ENCODE results near the gene BCL2.

BCL2 gene

DNA sequence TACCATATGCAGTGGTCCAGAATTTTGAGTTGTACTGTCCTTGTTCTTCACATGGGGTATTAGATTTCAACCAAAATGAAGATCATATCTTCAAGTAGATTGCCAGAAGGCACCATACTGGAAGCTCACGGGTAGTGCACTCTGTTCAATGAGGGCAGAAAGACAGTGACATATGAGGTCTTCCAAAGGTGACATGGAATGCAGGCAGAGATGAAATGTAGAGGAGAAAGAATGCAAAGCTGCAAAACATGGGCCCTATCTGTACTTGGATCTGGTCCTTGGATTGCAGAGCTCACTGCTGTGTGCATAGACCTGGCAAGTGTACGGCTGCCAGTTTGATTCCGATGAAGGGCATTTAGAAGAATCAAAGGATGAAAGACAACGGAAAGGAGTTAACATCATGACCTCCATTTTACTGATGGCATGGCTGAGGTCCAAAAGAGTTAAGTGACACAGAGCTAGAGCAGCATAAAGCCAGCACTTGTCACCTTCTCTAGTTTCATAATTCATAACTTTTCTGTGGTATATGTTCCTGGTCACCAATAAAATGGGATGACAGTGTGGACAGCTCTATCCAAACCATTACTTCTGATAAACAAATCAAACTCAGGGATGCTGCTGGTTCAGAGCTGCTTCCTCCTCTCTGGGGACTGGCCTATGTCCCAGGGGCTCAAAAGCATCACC lies 64.7 kb downstream of the BCL2 start:
- H3K4me1 Mint-ChIP-seq, result peaks cover 68% of the 10 kb centered on the region
- peaks cover 10% of the 10 kb centered on the region for H3K9me3 Mint-ChIP-seq
- no peak overlapping the region for H3K4me3 Mint-ChIP-seq
- H3K27me3 Mint-ChIP-seq, result no peaks in the 10 kb centered on the region
- H3K27ac Mint-ChIP-seq, result peak overlapping the region; percentile 34
- H3K36me3 Mint-ChIP-seq (ENCODE audit: low read depth), result peaks cover 55% of the 10 kb centered on the region
- ATAC-seq (no peak), DNase-seq (no peak)

DNA sequence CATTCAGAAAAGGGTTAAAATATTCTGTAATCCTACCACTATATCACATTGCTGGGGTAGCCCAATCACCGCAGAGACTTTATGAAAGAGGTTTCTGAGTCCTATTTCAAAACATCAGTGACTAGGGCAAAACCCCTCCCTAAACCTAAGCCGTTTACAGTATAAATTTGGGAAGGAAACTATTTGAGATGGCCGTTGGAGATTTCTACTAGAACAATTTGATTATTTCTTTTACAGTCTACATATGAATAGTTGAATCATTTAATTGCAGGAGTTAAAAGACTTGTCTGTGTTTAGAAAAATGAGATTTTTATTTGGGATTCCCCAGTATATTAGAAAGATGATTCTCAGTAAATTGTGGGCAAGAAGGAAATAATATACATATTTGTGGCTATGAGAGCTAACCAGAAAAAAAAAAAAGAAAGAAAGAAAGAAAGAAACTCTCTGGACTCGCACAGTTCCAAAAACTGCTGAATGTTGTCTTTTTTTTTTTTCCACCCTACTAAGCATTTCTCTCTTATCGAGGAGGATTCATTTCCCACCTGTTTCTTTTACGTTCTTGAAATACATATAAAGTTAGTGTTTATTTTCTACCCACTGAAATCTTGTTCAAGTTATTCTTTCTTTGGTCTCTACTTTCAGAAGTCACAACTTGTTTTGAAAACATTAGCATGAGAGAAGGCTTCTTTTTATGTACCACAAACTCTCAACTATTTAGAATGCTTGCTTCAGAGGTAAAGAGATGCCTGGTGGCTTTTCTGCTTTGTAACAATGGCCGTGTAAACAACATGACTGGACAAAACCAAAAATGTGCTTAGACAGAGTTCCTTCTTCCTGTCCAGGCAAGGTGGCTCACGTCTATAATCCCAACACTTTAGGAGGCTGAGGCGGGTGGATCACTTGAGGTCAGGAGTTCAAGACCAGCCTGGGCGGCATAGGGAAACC lies 65.9 kb downstream of the BCL2 start:
- Mint-ChIP-seq H3K27me3 (no peaks in the 10 kb centered on the region), H3K27ac (peak overlapping the region; percentile 74), H3K4me1 (peaks cover 67% of the 10 kb centered on the region), H3K9me3 (peaks cover 13% of the 10 kb centered on the region), H3K4me3 (peak overlapping the region; percentile 44), H3K36me3 (ENCODE audit: low read depth) (peaks cover 57% of the 10 kb centered on the region)
- DNase-seq (no peak), ATAC-seq (no peak)

DNA sequence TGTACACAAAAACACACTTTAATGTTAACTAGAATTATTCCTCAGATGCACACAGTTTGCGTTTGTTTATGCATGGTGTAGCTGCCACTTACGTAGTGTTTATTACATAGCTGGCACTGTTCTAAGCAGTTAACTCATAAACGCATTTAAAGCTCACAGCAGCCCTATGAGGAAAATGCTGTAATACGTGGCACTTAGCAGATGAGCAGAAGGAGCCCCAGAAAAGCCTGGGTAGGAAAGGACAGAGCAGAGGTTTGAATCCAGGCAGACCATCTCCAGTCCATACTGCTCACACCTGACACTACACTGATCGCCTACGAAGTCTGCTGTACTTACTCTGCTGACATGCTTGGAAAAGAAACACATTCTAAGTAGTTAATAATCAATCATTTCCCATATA lies 66.6 kb downstream of the BCL2 start:
- peaks cover 63% of the 10 kb centered on the region for H3K4me1 Mint-ChIP-seq
- H3K9me3 Mint-ChIP-seq, result peaks cover 13% of the 10 kb centered on the region
- peak overlapping the region; percentile 74 for H3K27ac Mint-ChIP-seq
- H3K4me3 Mint-ChIP-seq, result no peak overlapping the region
- no peak for ATAC-seq
- H3K36me3 Mint-ChIP-seq (ENCODE audit: low read depth), result peaks cover 60% of the 10 kb centered on the region
- DNase-seq, result no peak
- H3K27me3 Mint-ChIP-seq, result no peaks in the 10 kb centered on the region

DNA sequence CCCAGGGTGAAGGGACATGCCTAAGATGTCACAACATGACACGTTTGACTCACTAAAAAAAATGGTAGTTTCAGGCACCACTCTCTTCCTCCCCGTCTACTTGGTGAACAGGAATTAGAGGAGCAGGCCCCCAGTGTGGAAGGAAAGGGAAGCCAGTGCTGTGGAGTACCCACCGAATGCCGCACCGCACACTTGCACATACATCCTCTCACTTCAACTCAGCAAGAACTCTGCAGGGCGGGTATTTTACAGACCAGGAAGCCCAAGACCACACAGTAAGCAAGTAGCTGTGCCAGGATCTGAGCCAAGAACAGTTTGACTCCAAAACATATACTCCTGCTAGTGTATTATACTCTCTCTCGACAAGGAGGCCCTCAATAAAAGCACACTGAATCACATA lies 69.8 kb downstream of the BCL2 start:
- no peak for DNase-seq
- peak; percentile 72 for ATAC-seq
- Mint-ChIP-seq H3K36me3 (ENCODE audit: low read depth) (peaks cover 48% of the 10 kb centered on the region), H3K9me3 (peaks cover 16% of the 10 kb centered on the region), H3K4me1 (peaks cover 45% of the 10 kb centered on the region), H3K27ac (peak overlapping the region; percentile 74), H3K27me3 (no peaks in the 10 kb centered on the region), H3K4me3 (no peak overlapping the region)

DNA sequence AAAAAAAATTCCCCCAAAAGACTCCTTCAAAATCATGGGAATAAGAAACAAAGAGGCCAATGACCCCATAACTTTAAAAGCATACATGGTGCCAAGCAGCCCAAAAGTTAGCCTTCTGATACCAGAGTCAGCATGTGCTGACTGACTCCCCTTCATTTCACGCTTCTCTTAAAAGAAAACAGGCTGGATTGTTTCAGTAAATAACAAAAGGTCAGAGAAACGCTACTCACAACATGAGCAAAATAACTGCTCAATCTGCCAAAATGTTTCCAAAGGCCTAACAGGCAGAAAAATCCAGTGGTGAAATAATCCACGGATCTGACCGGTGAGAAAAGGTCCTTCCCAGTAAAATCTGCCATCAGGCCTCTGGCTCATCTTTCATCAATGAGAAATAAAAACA lies 71.6 kb downstream of the BCL2 start:
- H3K4me1 Mint-ChIP-seq, result peaks cover 34% of the 10 kb centered on the region
- no peak overlapping the region for H3K27ac Mint-ChIP-seq
- no peaks in the 10 kb centered on the region for H3K27me3 Mint-ChIP-seq
- H3K4me3 Mint-ChIP-seq, result no peak overlapping the region
- DNase-seq (no peak), ATAC-seq (no peak)
- H3K36me3 Mint-ChIP-seq (ENCODE audit: low read depth), result peaks cover 42% of the 10 kb centered on the region
- peaks cover 13% of the 10 kb centered on the region for H3K9me3 Mint-ChIP-seq

DNA sequence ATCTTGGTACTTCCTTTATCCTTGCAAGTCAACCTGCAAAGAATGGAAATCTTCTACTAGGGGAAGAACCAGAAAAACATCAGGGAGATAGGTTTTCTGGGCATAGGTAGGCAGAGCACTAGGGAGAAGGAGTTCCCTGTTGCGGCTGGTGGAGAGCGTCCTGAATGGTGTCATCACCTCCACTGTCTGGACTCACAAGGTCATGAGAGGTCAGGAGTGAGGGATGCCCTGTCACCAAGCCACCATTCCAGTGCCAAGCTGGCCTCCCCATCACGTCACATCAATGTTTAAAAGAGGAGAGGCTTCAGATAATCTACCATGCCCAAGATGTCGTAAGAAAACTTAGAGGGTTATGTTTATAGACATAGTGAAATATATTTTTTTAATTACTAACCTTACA lies 72.1 kb downstream of the BCL2 start:
- DNase-seq (no peak), ATAC-seq (no peak)
- peaks cover 11% of the 10 kb centered on the region for H3K9me3 Mint-ChIP-seq
- no peak overlapping the region for H3K27ac Mint-ChIP-seq
- no peak overlapping the region for H3K4me3 Mint-ChIP-seq
- peaks cover 40% of the 10 kb centered on the region for H3K36me3 Mint-ChIP-seq (ENCODE audit: low read depth)
- H3K27me3 Mint-ChIP-seq, result no peaks in the 10 kb centered on the region
- peaks cover 32% of the 10 kb centered on the region for H3K4me1 Mint-ChIP-seq

DNA sequence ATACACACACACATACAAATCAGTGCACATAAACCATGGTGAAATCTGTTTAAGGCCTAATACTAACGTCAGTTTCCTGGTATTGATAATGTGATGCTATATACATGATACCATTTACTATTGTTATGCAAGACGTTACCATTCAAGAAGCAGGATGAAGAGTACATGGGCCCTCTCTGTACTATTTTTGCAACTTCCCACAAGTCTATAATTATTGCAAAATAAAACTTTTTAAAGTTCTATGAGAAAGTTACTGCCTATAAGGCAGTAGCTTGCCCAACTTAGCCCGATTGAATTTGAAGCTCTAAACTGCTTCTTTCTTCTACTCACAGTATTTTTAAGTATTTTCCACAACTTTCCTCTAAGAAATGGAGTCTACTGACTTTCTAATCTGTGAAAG lies 74.0 kb downstream of the BCL2 start:
- Mint-ChIP-seq H3K9me3 (peaks cover 7% of the 10 kb centered on the region), H3K36me3 (ENCODE audit: low read depth) (peaks cover 47% of the 10 kb centered on the region), H3K4me3 (no peak overlapping the region), H3K27me3 (no peaks in the 10 kb centered on the region), H3K4me1 (peaks cover 43% of the 10 kb centered on the region), H3K27ac (peak overlapping the region; percentile 5)
- ATAC-seq (no peak), DNase-seq (no peak)

DNA sequence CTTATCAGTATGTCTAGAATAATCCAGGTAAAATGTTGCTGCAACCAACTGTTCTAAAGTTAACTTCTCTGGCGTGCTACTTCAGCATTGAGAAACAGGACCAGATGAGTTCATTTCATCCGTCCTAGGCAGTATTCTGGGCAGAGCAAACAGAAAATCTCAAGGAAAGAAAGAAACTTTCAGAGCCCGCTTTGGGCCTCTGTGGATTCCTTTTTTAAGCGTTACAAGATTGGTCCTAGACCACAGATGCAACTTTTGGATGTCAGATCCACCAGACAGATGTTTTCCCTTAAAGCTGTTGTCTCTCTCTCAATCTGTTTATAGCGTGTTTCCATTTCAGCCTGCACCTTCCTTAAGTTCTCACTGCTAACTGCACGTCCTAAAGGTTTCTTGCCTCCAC lies 75.0 kb downstream of the BCL2 start:
- DNase-seq (no peak), ATAC-seq (no peak)
- H3K27ac Mint-ChIP-seq, result no peak overlapping the region
- peaks cover 34% of the 10 kb centered on the region for H3K4me1 Mint-ChIP-seq
- peaks cover 7% of the 10 kb centered on the region for H3K9me3 Mint-ChIP-seq
- no peak overlapping the region for H3K4me3 Mint-ChIP-seq
- peaks cover 45% of the 10 kb centered on the region for H3K36me3 Mint-ChIP-seq (ENCODE audit: low read depth)
- H3K27me3 Mint-ChIP-seq, result no peaks in the 10 kb centered on the region

DNA sequence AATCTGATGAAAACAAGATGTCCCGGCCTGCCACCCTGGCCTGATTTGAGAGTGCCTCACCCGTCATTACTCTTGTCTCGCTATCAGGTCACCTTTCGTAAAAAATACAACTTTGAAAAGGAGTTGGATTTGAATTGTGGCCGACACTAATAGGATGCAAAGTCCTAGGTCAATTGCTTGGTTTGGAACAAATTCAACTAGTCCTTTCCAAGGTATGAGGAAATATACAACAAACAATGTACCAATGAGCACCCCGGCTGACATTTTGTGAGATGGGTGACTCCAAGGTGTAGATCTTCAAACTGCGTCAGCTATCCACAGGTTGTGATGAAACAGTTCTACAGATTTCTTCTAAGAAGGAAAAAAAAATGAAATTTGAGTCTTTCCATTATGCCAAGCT lies 77.8 kb downstream of the BCL2 start:
- Mint-ChIP-seq H3K27ac (peak overlapping the region; percentile 24), H3K4me3 (no peak overlapping the region), H3K36me3 (ENCODE audit: low read depth) (peaks cover 54% of the 10 kb centered on the region), H3K27me3 (no peaks in the 10 kb centered on the region), H3K9me3 (peaks cover 3% of the 10 kb centered on the region), H3K4me1 (peaks cover 45% of the 10 kb centered on the region)
- DNase-seq (no peak), ATAC-seq (no peak)

DNA sequence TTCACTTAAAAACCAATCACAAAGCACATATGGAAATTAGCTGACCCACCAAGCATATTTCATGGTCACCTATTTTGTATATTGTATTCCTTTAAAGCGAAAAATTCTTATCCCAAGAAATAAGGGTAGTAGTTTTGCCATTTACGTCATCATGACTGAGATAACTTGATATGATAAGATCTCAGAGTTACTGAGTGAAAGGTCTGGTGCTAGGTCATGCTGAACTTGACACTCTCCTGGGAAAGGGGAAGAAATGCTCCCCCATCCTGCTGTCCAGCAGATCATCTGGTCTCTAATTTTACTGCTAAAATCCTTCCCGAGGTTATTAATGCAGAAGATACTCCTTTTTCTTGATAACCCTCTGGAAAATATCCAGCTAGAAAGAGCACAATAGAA lies 78.3 kb downstream of the BCL2 start:
- no peak for ATAC-seq
- Mint-ChIP-seq H3K9me3 (peaks cover 6% of the 10 kb centered on the region), H3K4me1 (peaks cover 45% of the 10 kb centered on the region), H3K36me3 (ENCODE audit: low read depth) (peaks cover 56% of the 10 kb centered on the region), H3K27ac (peak overlapping the region; percentile 24), H3K4me3 (no peak overlapping the region), H3K27me3 (no peaks in the 10 kb centered on the region)
- DNase-seq, result no peak

DNA sequence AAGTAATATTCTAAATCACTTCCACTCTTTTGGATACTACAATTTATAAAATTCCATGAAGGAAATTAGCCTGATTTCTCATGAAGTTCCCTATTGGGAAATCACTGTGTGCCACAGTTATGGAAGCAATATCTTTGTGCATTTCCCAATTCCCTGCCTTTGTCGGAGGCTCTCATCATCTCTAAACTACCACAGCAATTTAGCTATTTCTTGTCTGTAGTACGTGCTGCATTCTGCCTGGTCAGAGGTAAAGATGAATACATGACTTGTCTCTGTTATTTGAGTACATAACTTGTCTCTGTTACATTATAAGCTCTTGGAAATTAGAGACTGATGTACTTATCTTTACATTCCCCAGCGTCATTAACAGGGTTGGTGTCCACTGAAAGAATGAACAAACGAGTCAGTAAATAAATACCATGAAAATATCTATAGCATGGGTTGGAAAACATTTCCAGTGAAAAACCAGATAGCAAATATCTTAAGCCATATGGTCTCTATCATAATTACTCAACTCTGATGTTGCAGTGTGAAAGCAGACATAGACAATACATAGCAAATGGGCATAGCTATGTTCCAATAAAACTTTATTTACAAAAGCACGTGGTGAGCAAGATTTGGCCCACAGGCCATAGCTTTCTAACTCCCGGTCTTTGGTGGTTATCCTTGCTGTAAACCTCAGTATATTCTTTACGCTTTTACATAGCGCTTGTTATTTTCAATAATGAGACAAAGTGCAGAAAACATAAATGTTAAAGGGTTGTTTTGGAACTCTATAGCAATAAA lies 78.8 kb downstream of the BCL2 start:
- ATAC-seq (no peak), DNase-seq (no peak)
- Mint-ChIP-seq H3K4me1 (peaks cover 47% of the 10 kb centered on the region), H3K27me3 (no peaks in the 10 kb centered on the region), H3K9me3 (peaks cover 11% of the 10 kb centered on the region), H3K27ac (no peak overlapping the region), H3K4me3 (no peak overlapping the region), H3K36me3 (ENCODE audit: low read depth) (peaks cover 61% of the 10 kb centered on the region)

DNA sequence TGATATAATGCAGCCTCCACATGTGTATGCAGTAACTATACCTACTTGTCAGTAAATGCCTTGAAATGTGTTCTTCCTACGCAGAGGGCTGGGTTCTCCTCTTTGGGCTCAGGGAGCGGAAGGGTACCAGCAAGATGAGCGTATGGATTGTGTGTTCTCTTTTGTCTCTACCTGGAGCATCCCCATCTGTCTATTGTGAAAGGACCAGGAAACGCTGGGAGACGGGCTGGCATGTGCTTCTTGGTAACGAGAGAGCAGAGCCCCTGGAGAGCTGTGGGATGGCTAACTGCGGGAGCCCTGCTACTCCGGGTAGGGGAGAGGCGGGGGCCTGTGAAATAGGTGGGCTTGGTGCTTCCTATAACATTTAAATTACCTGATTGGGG lies 80.9 kb downstream of the BCL2 start:
- peaks cover 61% of the 10 kb centered on the region for H3K4me1 Mint-ChIP-seq
- H3K27me3 Mint-ChIP-seq, result no peaks in the 10 kb centered on the region
- peaks cover 72% of the 10 kb centered on the region for H3K36me3 Mint-ChIP-seq (ENCODE audit: low read depth)
- H3K9me3 Mint-ChIP-seq, result peaks cover 22% of the 10 kb centered on the region
- DNase-seq, result no peak
- no peak for ATAC-seq
- no peak overlapping the region for H3K27ac Mint-ChIP-seq
- no peak overlapping the region for H3K4me3 Mint-ChIP-seq

DNA sequence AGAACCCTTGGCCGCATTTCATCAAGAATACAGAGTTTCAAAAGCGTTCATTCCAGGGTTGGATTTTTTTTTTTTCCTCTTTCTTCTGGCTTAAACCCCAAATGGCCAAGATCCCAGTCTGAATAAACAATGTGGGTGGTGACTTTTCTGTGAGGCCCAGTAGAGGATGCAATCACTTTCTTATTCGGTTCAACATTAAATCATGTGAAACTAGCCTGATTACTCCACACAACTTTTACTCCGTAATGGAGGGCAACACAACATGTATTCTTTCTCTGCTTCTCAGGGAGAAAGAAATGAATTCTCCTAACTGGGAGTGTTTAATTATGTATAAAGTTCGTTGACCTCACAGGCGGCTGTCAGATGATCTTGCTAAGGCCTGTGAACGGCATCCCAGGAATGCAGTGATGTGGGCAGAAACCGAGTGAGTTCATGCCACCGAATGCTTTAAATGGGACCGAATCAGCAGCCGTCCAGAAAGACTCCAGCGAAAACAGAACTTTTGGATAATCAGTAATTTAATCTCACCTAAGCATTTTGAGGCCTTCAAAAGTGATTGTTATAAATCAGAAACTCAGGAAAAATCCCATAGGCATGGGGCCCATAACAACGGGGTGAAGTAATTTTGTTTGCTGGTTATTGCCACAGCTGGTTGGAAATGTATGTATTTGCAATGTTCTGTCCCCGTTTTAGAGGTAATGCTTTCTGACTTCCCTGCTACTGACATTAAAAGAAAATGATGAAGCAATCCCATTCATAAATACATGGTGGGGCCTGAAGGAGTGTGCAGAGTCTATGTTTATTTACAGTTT lies 81.5 kb downstream of the BCL2 start:
- peaks cover 72% of the 10 kb centered on the region for H3K36me3 Mint-ChIP-seq (ENCODE audit: low read depth)
- no peak overlapping the region for H3K4me3 Mint-ChIP-seq
- DNase-seq, result no peak
- no peaks in the 10 kb centered on the region for H3K27me3 Mint-ChIP-seq
- H3K9me3 Mint-ChIP-seq, result peaks cover 22% of the 10 kb centered on the region
- no peak for ATAC-seq
- H3K27ac Mint-ChIP-seq, result no peak overlapping the region
- peaks cover 67% of the 10 kb centered on the region for H3K4me1 Mint-ChIP-seq

Measured in activated naive CD8-positive, alpha-beta T cell treated with anti-CD3 and anti-CD28 coated beads, Interleukin-2, amount 50 U/mL, for 24 hours (primary cell).